Peyer's patch (tissue), 4 donors: ENCODE data around the gene KIF12. TPM values are rescaled to one million over a fixed set of nuclear protein-coding genes. Genes with fewer than 3 reads are reported as not detected.
A peak's percentile ranks its signal among the peaks of the same experiment; 100 is the strongest.

Experiments
- DNase-seq, 3 donors: peaks; one replicate each; pipeline ENCODE4 v3.0.0-alpha.2; 2017 to 2019
- H3K27ac ChIP-seq, 4 donors: fragments of 200-600 bp; sonication (generic); one replicate each; pipeline ENCODE4 v1.5.1; 2016 to 2019
- H3K27me3 ChIP-seq, 2 donors: fragments of 200-600 bp; sonication (generic); one replicate each; pipeline ENCODE4 v1.5.1; 2019
- H3K36me3 ChIP-seq, 3 donors: fragments of 200-600 bp; sonication (generic); one replicate each; pipeline ENCODE4 v1.5.1; 2016 to 2019
- H3K4me1 ChIP-seq, 4 donors: fragments of 200-600 bp; sonication (generic); one replicate each; pipeline ENCODE4 v1.5.1; 2016 to 2019
- H3K4me3 ChIP-seq, 4 donors: fragments of 200-600 bp; sonication (generic); 1 replicate in 3 of 4; 2 replicates in 1 of 4; pipeline ENCODE4 v1.5.1; 2016 to 2019; ENCODE audit warnings: mild to moderate bottlenecking in 1 of 4
- H3K9me3 ChIP-seq, 4 donors: fragments of 200-600 bp; sonication (generic); one replicate each; pipeline ENCODE4 v1.5.1; 2016 to 2019; ENCODE audit warnings: mild to moderate bottlenecking in 1 of 4
- POLR2A ChIP-seq, 2 donors: fragments of 450-650 bp; IDR thresholded peaks; one replicate each; pipeline ENCODE4 v1.5.1; 2017; ENCODE audit warnings: antibody characterized with exemption in 2 of 2, mild to moderate bottlenecking in 2 of 2, moderate library complexity in 2 of 2
- total RNA-seq, 4 donors: library from RNA; depleted of rRNA; stranded (reverse); fragments of >200 nt; gene quantifications; one replicate each; pipeline ENCODE4 v1.1.0, GENCODE V29; 2016
- TF ChIP-seq, protein P1 (sequence below), 6 experiments: fragments of 450-650 bp in 4 of 6; fragments of 200-600 bp in 2 of 6; sonication (generic) in 1 of 6; IDR thresholded peaks; one replicate each; pipeline ENCODE4 v1.5.1; 2017 to 2019; ENCODE audit warnings: antibody characterized with exemption in 6 of 6, mild to moderate bottlenecking in 3 of 6, moderate library complexity in 1 of 6

KIF12 gene
- total RNA-seq, 4 donors from 2014 or later = 23.6 to 85.3 (median 41.3) TPM

DNA sequence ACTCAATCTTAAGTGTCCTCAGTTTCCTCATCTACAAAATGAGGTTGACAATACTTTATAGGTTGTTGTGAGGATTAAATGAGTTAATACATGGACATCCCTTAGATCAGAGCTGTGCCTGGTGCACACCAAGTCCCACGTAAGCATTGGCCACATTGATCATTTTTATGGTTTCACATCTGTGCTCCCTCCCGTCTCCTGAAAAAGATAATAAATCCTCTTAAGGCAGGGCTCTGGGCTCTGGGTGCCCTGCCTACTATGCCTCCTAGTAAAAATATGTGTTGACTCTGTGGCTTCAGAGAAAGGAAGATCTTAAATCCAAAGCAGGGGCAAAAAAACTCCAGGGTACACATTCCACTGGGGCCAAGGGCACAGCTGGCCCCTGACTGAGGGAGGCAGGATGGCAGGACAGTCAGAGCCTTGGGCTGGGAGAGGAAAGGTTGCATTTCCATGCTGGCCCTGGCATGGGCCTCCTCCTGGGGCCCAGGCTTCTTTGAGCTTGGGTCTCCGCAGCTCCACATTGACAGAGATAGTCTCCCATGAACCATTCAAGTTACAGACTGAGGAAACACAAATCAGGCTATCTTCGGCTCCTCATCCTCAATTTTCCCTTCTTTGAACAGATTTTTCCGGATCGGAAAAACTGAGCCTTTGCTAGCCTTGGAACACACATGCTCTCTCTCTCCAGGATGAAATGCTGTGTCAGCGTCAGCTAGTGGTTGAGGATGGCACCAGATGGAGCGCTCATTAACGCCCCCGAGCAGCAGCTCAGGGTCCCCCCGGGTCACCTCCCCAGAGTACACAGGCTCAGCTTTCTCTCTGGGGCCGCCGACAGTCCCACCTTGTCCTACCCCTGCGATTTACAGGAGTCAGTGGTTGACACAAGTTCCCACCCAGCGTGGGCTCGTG lies 22.4 kb upstream of the KIF12 start:
- Histone ChIP-seq H3K27ac (no peak overlapping the region), H3K27me3 (no peaks in the 10 kb centered on the region), H3K9me3 (no peaks in the 10 kb centered on the region), H3K4me1 (no peaks in the 10 kb centered on the region), H3K4me3 (no peak overlapping the region), H3K36me3 (no peaks in the 10 kb centered on the region)
- no peak for DNase-seq
- no peak for TF ChIP-seq POLR2A (IDR thresholded peaks at IDR 0.05)

DNA sequence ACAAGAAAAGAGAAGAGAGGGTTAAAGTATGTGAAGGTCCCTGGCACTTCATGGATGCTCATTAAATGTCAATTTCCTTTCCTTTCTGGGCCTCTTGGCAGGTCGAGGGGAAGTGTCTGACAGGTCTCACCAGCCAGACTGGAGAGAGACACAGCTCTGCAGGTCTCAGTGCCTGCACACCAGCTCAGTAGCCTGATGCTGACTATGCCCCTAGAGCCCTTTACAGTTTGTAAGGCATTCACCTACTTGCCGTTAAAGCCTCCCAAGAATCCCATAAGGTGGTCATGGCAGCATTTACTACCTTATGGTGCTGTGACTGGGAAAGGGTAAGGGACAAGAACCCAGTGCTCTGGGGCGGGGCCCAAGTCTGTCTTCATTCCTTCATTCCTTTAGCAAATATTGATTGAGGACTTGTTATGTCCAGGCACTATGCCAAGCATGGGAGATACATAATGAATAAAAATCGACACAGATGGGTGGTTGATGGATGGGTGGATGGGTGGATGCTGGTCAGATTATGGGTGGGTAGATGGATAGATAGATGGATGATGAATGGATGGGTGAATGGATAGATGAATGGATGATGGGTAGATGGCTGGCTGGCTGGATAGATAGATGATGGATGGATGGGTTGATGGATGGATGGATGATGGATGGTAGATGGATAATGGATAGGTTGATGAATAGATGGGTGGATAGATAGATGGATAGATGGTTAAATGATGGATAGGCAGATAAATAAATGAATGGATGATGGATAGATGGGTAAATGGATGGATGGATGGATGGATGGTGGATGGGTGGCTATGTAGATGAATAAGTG lies 21.3 kb upstream of the KIF12 start:
- Histone ChIP-seq H3K36me3 (no peaks in the 10 kb centered on the region), H3K4me3 (no peak overlapping the region), H3K4me1 (no peaks in the 10 kb centered on the region), H3K9me3 (no peaks in the 10 kb centered on the region), H3K27ac (no peak overlapping the region), H3K27me3 (no peaks in the 10 kb centered on the region)
- TF ChIP-seq POLR2A (IDR thresholded peaks at IDR 0.05) = no peak
- TF ChIP-seq, protein P1, sequence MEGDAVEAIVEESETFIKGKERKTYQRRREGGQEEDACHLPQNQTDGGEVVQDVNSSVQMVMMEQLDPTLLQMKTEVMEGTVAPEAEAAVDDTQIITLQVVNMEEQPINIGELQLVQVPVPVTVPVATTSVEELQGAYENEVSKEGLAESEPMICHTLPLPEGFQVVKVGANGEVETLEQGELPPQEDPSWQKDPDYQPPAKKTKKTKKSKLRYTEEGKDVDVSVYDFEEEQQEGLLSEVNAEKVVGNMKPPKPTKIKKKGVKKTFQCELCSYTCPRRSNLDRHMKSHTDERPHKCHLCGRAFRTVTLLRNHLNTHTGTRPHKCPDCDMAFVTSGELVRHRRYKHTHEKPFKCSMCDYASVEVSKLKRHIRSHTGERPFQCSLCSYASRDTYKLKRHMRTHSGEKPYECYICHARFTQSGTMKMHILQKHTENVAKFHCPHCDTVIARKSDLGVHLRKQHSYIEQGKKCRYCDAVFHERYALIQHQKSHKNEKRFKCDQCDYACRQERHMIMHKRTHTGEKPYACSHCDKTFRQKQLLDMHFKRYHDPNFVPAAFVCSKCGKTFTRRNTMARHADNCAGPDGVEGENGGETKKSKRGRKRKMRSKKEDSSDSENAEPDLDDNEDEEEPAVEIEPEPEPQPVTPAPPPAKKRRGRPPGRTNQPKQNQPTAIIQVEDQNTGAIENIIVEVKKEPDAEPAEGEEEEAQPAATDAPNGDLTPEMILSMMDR (IDR thresholded peaks at IDR 0.05) = no peak
- no peak for DNase-seq

DNA sequence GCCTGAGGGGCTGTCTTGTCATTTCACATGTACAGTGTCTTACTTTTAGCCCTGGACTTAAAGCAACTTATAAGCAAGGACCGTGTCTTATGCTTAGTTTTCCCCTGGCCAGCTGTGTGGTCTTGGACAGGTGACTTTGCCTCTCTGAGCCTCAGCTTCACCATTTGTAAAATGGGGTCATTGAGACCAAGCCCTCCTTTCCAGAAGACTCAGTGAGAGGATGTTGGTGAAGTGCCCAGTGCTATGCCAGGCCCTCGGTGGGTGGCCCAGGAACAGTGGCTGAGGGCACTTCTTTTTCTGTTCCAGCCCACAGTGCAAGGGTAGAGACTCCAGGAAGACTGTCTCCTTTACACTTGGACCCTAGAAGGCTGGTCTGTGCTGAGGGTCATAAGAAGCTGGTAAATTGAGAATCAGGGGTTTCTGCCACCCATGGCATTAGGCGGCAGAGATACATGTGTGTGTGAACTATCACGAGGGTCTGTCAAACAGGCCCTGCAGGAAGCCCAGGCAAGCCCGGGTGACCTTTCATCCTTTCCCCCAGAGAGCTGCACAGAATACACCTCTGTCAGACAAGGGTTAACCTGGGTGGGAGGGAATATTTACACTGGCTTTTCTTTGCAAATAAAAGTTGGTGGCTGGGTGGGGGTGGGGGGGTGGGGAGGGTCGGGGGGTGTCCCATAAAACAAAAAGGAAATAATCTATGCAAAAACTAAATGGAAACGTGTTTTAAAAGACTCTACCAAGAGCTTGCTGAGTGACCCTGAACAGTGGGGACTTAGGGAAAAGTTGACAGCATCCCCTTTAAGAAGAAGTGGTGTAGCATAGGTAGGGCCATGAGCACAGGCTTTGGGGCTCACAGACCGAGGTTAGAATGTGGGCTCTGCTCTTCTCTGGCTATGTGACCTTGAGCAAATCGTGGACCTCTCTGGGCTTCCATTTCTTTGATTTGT lies 20.4 kb upstream of the KIF12 start:
- Histone ChIP-seq H3K27ac (no peak overlapping the region), H3K27me3 (no peaks in the 10 kb centered on the region), H3K36me3 (no peaks in the 10 kb centered on the region), H3K4me3 (no peak overlapping the region), H3K9me3 (no peaks in the 10 kb centered on the region), H3K4me1 (no peaks in the 10 kb centered on the region)
- no peak for TF ChIP-seq POLR2A (IDR thresholded peaks at IDR 0.05)
- TF ChIP-seq, protein P1 (IDR thresholded peaks at IDR 0.05) = no peak
- DNase-seq = no peak

DNA sequence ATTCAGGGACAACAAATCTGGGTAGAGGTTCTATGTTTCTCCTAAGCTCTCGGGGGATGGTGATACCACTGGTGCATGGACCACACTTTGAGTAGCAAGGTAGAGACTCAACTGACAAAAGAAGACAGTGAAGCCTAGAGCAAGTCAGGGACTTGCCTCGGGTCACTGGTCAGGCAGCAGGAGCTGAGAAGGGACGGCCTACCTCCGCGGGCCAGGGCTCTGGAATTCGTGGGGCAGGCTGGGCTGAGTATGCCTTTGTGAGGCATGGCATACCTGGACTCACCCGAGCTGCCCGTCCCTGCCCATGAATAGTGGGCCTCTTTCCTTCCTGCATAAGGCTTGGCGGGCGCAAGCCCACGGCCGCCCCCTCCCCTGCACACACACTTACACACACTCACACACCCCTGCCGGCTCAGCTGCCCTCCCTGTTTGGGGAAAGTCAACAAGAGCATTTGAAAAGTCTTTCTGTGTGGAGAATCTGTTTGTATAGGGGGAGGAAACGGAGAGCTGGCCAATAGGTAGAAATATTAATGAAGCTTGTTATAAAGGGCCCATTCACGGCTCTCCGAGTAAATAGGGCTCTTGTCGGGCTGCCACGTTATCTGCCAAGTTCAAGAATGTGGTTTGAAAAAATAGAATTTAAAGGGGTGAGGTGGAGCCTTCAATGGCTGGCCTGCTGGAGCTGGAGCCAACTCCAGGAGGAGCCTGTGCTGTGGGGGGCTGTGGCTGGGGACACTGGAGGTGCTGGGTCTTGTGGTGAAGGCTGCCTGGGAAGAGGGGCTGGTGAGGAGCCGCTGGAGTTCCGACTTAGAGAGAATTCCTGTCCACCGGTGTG lies 19.1 kb upstream of the KIF12 start:
- DNase-seq = no peak
- H3K9me3 ChIP-seq = no peaks in the 10 kb centered on the region
- no peaks in the 10 kb centered on the region for H3K36me3 ChIP-seq
- H3K27me3 ChIP-seq = no peaks in the 10 kb centered on the region
- H3K4me1 ChIP-seq = peaks cover 0 to 3% (median 0%) of the 10 kb centered on the region in 4 donors
- H3K27ac ChIP-seq = peak overlapping the region in 1 of 4 donors; percentile 30
- TF ChIP-seq, protein P1 (IDR thresholded peaks at IDR 0.05) = no peak
- TF ChIP-seq POLR2A (IDR thresholded peaks at IDR 0.05) = no peak
- H3K4me3 ChIP-seq = no peak overlapping the region

DNA sequence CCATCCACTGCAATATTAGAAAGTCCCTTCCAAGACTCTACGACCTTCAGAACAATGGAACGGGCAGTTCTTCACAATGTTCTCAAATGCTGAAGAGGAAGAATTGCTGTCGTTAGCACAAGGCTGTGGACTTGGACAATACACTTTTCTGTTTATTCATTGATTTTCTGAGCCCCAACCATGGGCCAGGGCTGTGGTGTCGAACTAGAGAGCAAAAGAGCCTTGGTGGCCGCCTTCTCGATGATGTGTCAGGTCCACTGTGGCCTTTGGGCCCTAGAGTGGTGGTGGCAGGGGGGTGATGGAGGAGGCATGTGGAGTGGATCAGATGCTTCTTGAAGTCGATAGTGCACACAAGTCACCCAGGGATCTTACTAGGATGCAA lies 18.5 kb upstream of the KIF12 start:
- H3K4me1 ChIP-seq = peaks cover 0 to 7% (median 0%) of the 10 kb centered on the region in 4 donors
- H3K36me3 ChIP-seq = no peaks in the 10 kb centered on the region
- H3K27ac ChIP-seq = no peak overlapping the region
- TF ChIP-seq, protein P1 (IDR thresholded peaks at IDR 0.05) = no peak
- no peak for TF ChIP-seq POLR2A (IDR thresholded peaks at IDR 0.05)
- H3K9me3 ChIP-seq = no peaks in the 10 kb centered on the region
- no peaks in the 10 kb centered on the region for H3K27me3 ChIP-seq
- DNase-seq = no peak
- no peak overlapping the region for H3K4me3 ChIP-seq
